Tibial nerve (tissue), 4 donors: ENCODE measurements around the gene CCL13.

ENCODE experiments used
- CTCF ChIP-seq, 5 experiments: fragments of 200-600 bp in 3 of 5; fragments of 450-650 bp in 2 of 5; sonication (generic) in 3 of 5; IDR thresholded peaks; one replicate each; pipeline ENCODE4 v1.5.1; 2016 to 2019; ENCODE audit warnings: antibody characterized with exemption in 5 of 5, mild to moderate bottlenecking in 3 of 5, moderate library complexity in 2 of 5
- EP300 ChIP-seq, 2 donors: sonication (generic); formaldehyde crosslinking; IDR thresholded peaks; one replicate each; pipeline ENCODE4 v1.6.1; 2017; ENCODE audit warnings: antibody characterized with exemption in 2 of 2, mild to moderate bottlenecking in 1 of 2

DNA sequence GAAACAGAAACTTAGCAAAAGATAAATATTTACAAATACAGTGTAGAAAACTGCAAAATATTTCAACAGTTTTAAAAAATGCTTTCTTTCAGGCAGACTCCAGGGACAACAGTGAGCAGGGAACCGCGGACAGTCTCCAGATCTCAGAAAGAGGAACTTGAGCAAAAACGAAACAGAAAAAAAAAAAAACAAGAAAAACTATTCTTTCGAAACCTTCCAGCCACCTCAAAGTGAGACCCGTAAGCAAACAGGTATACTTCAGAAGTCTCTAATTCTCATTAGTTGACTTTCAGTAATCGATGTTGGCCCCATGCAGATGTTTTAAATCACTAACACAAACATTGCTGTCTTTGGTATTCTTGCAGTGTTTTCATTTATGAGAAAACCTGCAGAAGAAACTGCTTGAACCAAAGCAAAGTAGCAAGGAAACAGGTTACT lies 22.4 kb downstream of the CCL13 start:
- no peak for TF ChIP-seq CTCF (IDR thresholded peaks at IDR 0.05)
- no peak for TF ChIP-seq EP300 (IDR thresholded peaks at IDR 0.05)
